Fibroblast of peridontal ligament (primary cell): ENCODE measurements around the gene TSGA10IP.

Experiments used
- DNase-seq: peaks from one replicate; pipeline ENCODE4 v3.0.0-alpha.2; 2010; ENCODE audit errors: extremely low read depth

TSGA10IP gene

DNA sequence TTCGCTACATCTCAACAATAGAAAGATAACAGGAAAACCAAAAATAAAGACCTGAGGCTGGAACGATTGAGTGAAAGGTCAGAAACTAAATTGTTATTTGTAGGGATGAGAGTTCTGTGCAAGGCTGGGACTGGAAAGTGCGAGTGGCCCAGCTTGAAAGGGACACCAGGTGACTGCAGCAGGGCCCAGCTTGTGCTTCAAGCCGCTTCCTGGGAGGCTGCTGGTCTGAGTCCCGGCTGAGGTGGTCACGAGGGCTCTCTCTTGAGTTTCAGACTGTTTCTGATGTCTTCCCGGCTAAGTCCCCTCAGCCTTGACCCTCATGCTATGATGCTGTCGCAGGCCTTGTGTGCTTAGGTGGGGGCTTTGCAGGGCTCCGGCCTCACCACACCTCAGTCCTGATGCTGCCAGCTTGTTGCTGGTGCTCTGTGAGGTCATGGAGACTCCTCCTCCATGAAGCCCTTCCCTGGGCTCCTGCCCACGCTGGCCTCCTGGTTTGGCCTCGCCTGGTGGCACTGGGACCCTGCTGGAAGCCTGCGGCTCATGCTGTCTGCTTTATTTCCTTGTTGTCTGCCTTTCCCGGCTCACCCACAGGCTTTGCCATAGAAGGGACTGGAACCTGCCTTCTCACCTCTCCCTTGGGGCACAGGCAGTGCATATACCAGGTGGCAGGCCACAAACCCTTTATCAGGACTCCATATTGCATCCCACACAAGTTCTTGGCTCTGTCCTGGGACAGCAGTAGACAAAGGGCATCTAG lies 61.0 kb downstream of the TSGA10IP start:
- DNase-seq = no peak

- DNase-seq = no peak
Measured at GRCh38 chr11:66006891-66007176, 61.6 kb downstream of the TSGA10IP start.

- DNase-seq = no peak
Measured at GRCh38 chr11:66007201-66007634, 61.9 kb downstream of the TSGA10IP start.

DNA sequence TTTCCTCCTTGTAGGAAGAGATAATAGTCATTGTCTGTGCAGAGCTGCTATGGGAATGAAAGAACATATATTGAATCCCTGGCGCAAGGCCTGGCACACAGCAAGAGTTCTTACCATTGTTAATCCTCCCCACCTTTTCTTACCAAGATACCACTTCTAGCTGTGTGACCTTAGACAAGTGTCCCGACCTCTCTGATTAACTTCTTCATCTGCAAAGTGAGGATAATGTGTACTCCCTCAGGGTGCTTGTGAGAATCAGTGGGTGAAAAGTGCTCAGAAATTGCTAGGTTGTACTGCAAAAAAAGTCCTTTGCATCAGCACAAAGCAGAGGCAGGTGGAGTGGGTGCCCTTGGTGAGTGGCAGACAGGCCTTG lies 62.8 kb downstream of the TSGA10IP start:
- no peak for DNase-seq

DNA sequence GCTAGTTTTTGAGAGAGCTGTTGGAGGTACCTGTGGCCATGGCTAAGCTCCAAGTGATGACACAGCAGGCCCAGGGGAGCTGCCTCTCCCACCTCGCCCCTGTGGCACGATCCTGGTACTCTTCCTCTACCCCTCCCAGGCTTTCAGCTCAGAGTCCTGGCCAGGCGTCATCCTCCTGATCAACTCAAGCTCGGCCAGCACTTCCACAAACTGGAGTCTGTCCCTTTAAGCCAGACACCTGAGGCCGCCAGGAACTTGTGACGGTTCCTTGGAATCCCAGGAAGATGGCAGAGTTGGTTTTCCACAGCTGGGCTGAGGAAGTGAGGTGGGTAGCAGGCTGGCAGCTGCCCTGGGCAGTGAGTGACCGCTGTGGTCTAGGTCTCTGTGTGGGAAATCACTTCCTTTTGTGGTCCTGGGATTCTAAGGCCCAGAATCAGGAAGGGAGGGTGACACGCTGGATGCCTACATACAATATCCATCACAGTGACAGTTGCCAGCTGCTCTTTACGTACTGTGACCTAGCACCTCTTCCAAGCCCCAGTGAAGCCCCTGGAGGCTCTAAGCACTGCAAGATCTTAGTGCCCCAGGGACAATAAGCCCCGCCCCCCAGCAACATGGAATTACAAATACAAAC lies 63.3 kb downstream of the TSGA10IP start:
- no peak for DNase-seq
